OCI-LY7 (cell line): ENCODE measurements around the gene PSMA2.

ENCODE experiments used
- CTCF ChIP-seq: fragments of 200-600 bp; sonication (generic); conservative IDR thresholded peaks from 2 replicates; pipeline ENCODE4 v1.5.1; 2014; ENCODE audit warnings: mild to moderate bottlenecking, antibody characterized with exemption, low read length, moderate library complexity, mixed read lengths
- EZH2phosphoT487 ChIP-seq: fragments of 200-600 bp; sonication (generic); IDR thresholded peaks from 2 replicates; pipeline ENCODE4 v1.6.1; 2018; ENCODE audit warnings: low read depth, borderline replicate concordance, mild to moderate bottlenecking, mixed run types, antibody characterized with exemption, low read length, moderate library complexity, mixed read lengths

- no peak for TF ChIP-seq CTCF
- no peak for TF ChIP-seq EZH2phosphoT487
Observed at GRCh38 chr7:42907316-42907715, 24.7 kb downstream of the PSMA2 start.
